H7 (cell line): ENCODE measurements around the gene ORAI2. TPM values are rescaled to one million over a fixed set of nuclear protein-coding genes. Genes with fewer than 3 reads are reported as not detected.
"Not testable (repeated sequence)": the region's sequence is repeated elsewhere in the genome, so short reads cannot be mapped to it uniquely, and the experiment has no call there.

Experiments used
- DNase-seq: peaks from one replicate; pipeline ENCODE4 v3.0.0; 2012
- H3K27me3 ChIP-seq: 2 replicates; pipeline ENCODE4 v1.6.0; 2011; ENCODE audit warnings: mild to moderate bottlenecking, low read length; ENCODE audit not compliant: control insufficient read depth, insufficient read depth
- H3K36me3 ChIP-seq: replicated peaks from 2 replicates; pipeline ENCODE4 v1.5.1; 2011; ENCODE audit warnings: low read length; ENCODE audit not compliant: control insufficient read depth, insufficient read depth
- H3K4me3 ChIP-seq: 2 replicates; pipeline ENCODE4 v1.5.1; 2011; ENCODE audit warnings: low read depth, mild to moderate bottlenecking, control low read depth, low read length, moderate library complexity; ENCODE audit not compliant: insufficient read depth
- total RNA-seq: library from RNA; depleted of rRNA; stranded (reverse); fragments of >200 nt; shearing (Covaris generic); gene quantifications from 2 replicates; pipeline ENCODE4 v1.2.3, GENCODE V29; 2014; rRNA removed

ORAI2 gene
- total RNA-seq, 1 experiment from 2014 or later, result 13.3 TPM

DNA sequence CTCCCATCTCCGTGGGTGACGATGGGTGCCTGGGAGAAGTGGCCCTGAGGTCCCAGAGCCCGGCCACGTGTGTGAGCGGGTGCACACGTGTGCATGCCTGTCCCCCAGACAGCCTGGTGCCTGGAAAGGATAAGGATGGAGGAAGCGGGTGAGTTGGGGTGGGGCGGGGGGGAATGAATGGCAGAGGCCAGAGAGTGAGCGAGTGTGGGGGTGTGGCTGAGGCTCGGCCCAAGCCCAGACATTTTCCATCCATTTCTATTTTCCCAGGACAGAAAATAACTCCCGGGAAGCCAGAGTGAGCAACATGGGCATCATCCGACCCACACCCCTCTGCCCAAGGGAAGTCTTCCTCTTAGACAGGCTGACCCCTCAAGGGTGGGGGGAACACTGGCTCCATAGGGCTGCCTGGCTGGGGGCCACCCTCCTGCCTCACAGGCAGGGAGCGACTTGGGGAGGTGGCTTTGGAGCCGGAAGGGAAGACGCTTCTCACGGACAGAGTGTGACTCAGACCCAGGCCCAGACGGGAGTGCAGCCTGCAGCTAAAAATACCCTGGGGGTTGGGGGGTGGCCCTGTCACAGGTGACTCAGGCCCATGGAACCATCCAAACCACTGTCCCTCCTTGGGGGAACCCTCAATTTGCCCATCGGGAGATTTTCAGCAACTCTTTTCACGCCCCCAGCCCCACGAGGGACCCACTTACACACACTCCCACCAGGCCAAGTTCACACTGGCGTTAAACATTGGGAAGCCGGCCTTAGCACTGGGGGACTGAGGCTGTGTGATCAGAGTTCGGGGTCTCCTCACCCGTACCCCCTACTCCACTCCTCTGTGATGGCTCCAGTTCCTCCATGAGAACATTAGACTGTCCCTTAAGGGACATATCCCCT, 72.2 kb downstream of the ORAI2 start:
- H3K27me3 ChIP-seq, H3K36me3 ChIP-seq, H3K4me3 ChIP-seq, DNase-seq: not testable (repeated sequence)

Other genes with a start within 250 kb of the ORAI2 start
- 6.2 and 11.1 TPM in 2 replicates for gene SH2B2, start 146.7 kb upstream of the ORAI2 start, total RNA-seq
- gene SPDYE6, start 77.1 kb upstream of the ORAI2 start, total RNA-seq, result not detected in 2 replicates
- gene PRKRIP1, start 37.2 kb upstream of the ORAI2 start, total RNA-seq, result 20.5 and 24.4 TPM in 2 replicates
- gene ALKBH4, start 31.3 kb downstream of the ORAI2 start, total RNA-seq, result 29.1 and 30.5 TPM in 2 replicates
- 54.0 and 67.2 TPM in 2 replicates for gene LRWD1, start 31.4 kb downstream of the ORAI2 start, total RNA-seq
- gene POLR2J, start 45.3 kb downstream of the ORAI2 start, total RNA-seq, result 40.9 and 42.2 TPM in 2 replicates
- gene RASA4B, start 84.2 kb downstream of the ORAI2 start, total RNA-seq, result 3.2 and 5.9 TPM in 2 replicates
- gene UPK3BL2, start 110.1 kb downstream of the ORAI2 start, total RNA-seq, result 4.0 and 13.2 TPM in 2 replicates
- not detected in 2 replicates for gene SPDYE2, start 117.7 kb downstream of the ORAI2 start, total RNA-seq
- 12.7 and 13.8 TPM in 2 replicates for gene POLR2J3, start 139.0 kb downstream of the ORAI2 start, total RNA-seq
- gene RASA4, start 183.2 kb downstream of the ORAI2 start, total RNA-seq, result 7.8 and 9.3 TPM in 2 replicates
- 21.6 and 28.3 TPM in 2 replicates for gene UPK3BL1, start 209.2 kb downstream of the ORAI2 start, total RNA-seq
- not detected in 2 replicates for gene SPDYE2B, start 216.7 kb downstream of the ORAI2 start, total RNA-seq
- 0.83 and 1.7 TPM in 2 replicates for gene POLR2J2, start 238.1 kb downstream of the ORAI2 start, total RNA-seq